Ishikawa (cell line): ENCODE results near the gene C4orf50.

Source experiments
- NFIC ChIP-seq: IDR thresholded peaks from 2 replicates; pipeline ENCODE4 v1.6.1; 2012
- TCF12 ChIP-seq: IDR thresholded peaks from 2 replicates; pipeline ENCODE4 v1.6.1; 2012; ENCODE audit warnings: low read depth

- TF ChIP-seq NFIC: no peak
- no peak for TF ChIP-seq TCF12
These were observed 161.0 kb downstream of the C4orf50 start for GRCh38 chr4:5857199-5857598.
